Dermis microvascular lymphatic vessel endothelial cell (primary cell): ENCODE data around the gene BRD3. TPM values are rescaled to one million over a fixed set of nuclear protein-coding genes. Genes with fewer than 3 reads are reported as not detected.

Experiments used
- DNase-seq, 2 donors: peaks; one replicate each; pipeline versions ENCODE4 v3.0.0 to v3.0.0-alpha.2; 2010; ENCODE audit warnings: low read depth in 2 of 2
- total RNA-seq: library from RNA; depleted of rRNA; stranded (reverse); fragments of >200 nt; gene quantifications from 2 replicates; pipeline ENCODE4 v1.2.1, GENCODE V29; 2014

BRD3 gene
- total RNA-seq, 1 donor from 2014 or later = 6.8 TPM

DNA sequence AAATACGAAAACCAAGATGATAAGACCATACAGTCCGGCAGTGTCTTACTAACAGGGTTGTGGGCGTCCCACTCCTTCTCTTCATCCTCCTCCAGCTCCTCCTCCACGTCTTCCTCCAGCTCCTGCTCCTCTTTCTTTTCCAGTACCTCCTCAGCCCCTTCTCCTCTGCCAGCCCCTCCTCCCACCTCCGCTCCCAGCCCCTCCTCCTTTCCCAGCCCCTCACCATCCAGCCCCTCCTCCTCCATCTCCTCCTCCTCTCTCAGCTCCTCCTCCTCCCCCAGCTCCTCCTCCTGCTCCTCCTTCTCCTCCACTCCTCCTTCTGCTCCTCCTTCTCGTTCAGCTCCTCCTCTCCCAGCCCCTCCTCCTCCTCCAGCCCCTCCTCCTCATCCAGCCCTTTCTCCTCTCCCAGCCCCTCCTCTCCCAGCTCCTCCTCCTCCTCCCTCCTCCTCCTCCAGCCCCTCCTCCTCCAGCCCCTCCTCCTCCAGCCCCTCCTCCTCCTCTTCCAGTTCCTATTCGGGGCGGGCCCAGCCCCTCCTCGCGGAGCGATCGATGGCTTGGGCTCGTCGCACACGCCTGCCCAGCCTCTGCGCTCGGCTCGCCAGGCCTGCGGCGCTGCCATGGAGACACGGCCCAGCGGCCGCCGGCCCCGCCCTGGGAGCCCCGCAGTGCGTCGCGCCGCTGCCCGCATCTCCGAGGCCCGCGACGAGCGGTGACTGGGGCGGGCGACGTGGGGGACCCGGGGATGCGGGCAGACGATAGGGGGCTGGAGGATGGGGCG is 42.8 kb downstream of the BRD3 start, which contains the start of gene BRD3OS:
BRD3OS (plus strand) TSS at position 654 of the 778 bp plus-strand sequence. CDS start 1,267 bp downstream, outside the sequence.
- peak; percentile 96 to 100 for DNase-seq

DNA sequence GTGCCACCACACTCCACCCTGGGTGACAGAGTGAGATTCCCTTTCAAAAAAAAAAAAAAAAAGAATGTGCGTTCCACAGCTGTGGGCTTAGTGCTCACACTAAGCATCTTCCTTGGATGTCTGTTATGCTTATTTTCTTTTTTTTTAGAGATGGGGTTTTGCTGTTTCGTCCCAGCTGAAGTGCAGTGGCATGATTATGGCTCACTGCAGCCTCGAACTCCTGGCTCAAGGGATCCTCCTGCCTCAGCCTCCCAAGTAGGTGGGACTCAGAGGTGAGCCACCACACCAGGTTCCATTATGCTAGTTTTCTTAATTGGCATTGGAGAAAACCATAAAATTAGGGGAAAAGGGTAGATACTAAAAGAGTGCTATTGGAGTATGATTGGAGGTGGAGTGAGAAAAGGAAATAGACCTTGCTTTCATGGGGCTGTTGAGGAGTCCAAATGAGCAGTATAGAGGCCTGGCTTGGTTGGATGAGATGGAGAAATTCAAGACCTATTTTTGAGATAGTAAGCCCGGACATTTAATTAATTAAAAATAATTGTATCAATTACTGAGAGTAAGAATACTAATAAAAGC is 43.5 kb downstream of the BRD3 start:
- no peak for DNase-seq

DNA sequence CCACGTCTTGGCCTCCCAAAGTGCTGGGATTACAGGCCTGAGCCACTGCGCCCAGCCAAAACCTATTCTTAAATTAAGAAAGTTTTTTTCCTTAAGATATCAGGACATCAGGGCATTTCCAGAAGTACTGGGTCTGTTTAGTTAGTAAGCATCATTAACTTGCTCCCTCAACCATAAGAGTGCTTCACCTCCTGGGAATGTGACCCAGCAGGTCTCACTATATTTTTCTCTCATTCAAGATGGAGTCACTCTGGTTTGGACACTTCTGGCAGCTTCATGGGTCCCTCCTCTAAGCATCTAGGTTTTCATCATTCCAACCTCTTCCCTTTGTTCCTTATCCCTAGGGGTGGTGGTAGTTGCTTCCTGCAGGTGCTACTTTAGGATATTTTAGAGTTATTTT is 52.9 kb downstream of the BRD3 start:
- no peak for DNase-seq

GRCh38 chr9:134011401-134011800 is 56.4 kb downstream of the BRD3 start:
- DNase-seq = peak in 1 of 2 donors; percentile 46

GRCh38 chr9:134010310-134011173 is 57.3 kb downstream of the BRD3 start:
- peak in 1 of 2 donors; percentile 86 for DNase-seq

DNA sequence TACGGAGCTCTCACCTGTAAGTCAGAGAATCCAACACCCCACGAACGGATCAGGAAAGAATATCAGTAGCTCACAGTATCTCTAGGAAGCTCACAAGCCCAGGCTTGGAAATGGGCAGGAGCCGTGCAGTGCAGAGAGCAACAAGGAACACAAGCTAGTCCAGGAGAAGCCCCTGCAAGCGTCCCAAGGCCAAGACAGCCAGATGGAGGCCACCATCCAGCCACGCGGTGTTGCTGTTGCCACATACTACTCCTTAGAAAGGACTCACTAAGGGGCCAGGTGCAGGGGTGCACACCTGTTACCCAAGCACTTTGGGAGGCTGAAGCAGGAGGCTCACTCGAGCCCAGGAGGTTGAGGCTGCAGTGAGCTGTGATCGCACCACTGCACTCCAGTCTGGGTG is 60.3 kb downstream of the BRD3 start:
- no peak for DNase-seq

DNA sequence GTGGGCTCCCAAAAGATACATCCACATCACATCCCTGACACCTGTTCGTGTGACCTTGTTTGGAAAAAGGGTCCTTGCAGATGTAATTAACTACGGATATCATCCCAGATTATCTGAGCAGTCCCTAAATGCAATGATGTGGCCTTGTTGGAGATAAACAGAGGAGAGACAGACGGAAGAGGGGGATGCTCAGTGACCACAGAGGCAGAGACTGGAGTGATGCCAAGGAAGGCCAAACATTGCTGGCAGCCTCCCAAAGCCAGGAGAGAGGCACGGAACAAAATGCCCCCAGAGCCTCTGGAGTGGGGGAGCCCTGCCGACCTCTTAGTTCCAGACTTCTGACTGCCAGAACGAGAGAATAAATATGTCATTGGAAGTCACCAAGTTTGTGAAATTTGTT is 60.7 kb downstream of the BRD3 start:
- no peak for DNase-seq

DNA sequence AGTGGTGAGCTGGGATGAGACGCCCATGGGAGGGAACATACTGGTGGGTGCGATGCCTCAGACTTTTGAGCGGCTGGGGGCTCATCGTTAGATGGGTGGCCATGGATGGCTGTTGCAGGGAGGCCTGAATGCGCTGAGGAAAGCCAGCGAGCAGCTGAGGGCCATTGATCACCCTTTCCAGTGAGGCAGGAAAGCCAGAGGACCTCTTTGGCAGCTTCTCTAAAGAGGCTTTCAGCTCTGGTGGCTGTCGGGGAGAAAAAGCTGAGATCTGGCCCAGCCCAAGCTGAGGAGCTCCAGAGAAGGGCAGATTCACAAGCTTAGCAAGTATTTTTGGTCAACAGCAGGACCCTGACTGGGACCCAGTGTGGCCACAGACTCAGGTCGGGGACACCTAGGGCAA is 62.4 kb downstream of the BRD3 start:
- DNase-seq = no peak

- no peak for DNase-seq
These were observed 62.9 kb downstream of the BRD3 start for GRCh38 chr9:134004881-134005280.

GRCh38 chr9:134004131-134004873 is 63.5 kb downstream of the BRD3 start:
- DNase-seq = no peak

DNA sequence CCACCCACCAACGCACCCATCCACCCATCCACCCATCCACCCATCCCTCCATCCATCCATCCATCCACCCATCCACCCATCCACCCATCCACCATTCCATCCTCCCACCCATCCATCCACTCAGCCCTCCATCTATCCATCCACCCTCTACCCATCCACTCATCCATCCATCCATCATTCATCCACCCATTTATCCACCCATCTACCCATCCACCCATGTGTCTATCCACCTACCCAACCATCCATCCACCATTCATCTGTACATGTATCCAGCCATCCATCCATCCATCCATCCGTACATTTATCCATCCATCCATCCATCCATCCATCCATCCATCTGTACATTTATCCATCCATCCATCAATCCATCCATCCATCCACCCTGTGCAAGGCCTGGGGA is 64.6 kb downstream of the BRD3 start:
- no peak for DNase-seq

GRCh38 chr9:134002796-134003195 is 65.0 kb downstream of the BRD3 start:
- DNase-seq = no peak

DNA sequence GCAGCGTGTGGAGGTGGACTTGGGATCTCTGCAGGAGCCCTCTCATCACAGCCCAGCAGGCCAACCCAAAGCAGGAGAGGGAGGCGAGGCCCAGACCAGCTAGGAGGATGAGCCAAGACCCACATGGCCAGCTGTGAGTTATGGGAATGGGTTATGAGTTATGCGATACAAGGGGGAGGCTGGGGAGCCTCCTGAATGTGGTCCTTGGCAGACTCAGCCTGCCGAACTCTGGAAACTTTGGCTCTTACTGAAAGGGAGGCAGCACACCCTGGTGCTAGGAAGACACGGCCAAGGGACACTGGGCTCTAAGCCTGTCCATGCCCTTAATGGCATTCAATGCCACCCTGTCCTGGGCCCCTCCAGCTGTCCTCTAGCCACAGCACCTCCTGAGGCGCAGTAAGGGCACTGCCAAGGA is 68.0 kb downstream of the BRD3 start:
- DNase-seq = no peak

- DNase-seq = no peak
These were observed 68.8 kb downstream of the BRD3 start for GRCh38 chr9:133998915-133999595.

DNA sequence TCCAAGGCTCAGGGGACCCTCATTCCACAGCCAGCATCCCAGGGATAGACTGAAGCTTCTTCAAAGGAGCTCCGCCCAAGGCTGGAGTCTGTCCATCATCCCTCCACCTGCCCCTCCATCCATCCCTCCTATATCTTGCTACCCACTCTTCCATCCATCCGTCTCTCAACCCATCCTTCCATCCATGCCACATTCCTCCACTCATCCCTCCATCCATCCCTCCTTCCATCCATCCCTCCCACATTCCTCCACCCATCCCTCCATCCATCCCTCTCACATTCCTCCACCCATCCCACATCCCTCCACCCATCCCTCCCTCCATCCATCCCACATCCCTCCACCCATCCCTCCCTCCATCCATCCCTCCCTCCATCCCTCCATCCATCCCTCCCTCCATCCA is 70.2 kb downstream of the BRD3 start:
- DNase-seq = no peak

GRCh38 chr9:133996531-133997520 is 71.0 kb downstream of the BRD3 start:
- DNase-seq = no peak

GRCh38 chr9:133995012-133995896 is 72.6 kb downstream of the BRD3 start:
- DNase-seq = peak in 1 of 2 donors; percentile 11

- DNase-seq = peak in 1 of 2 donors; percentile 71
These were observed 73.3 kb downstream of the BRD3 start for GRCh38 chr9:133994353-133995011.
